RWPE2 (cell line): ENCODE data around the gene IKZF3.

Experiments used
- ATAC-seq: fragments of 200-7000 bp; cut with Tn5 transposase; 3 replicates; pipeline ENCODE4 v1.9.1; 2021; ENCODE audit warnings: low read depth
- DNase-seq: peaks from one replicate; pipeline ENCODE4 v3.0.0-alpha.2; 2020; ENCODE audit warnings: low spot score
- H3K27ac ChIP-seq: fragments of 450-650 bp; 2 replicates; pipeline ENCODE4 v1.5.1; 2017; ENCODE audit warnings: mild to moderate bottlenecking; ENCODE audit not compliant: poor library complexity, severe bottlenecking
- H3K27me3 ChIP-seq: fragments of 250-450 bp; sonication (Bioruptor Pico); 2 replicates; pipeline ENCODE4 v1.5.1; 2021; ENCODE audit warnings: mild to moderate bottlenecking, moderate library complexity; ENCODE audit not compliant: insufficient read depth, poor library complexity, severe bottlenecking
- H3K36me3 ChIP-seq: fragments of 250-450 bp; sonication (Bioruptor Pico); 2 replicates; pipeline ENCODE4 v1.5.1; 2020; ENCODE audit warnings: low read depth, mild to moderate bottlenecking, moderate library complexity
- H3K4me1 ChIP-seq: fragments of 250-450 bp; sonication (Bioruptor Pico); 2 replicates; pipeline ENCODE4 v1.5.1; 2021; ENCODE audit warnings: mild to moderate bottlenecking, moderate library complexity; ENCODE audit not compliant: insufficient read depth, poor library complexity, severe bottlenecking
- H3K4me3 ChIP-seq: fragments of 250-450 bp; sonication (Bioruptor Pico); 2 replicates; pipeline ENCODE4 v1.5.1; 2021; ENCODE audit warnings: mild to moderate bottlenecking, moderate library complexity; ENCODE audit not compliant: severe bottlenecking
- H3K9me3 ChIP-seq: fragments of 250-450 bp; sonication (Bioruptor Pico); 2 replicates; pipeline ENCODE4 v1.5.1; 2021; ENCODE audit warnings: mild to moderate bottlenecking, moderate library complexity; ENCODE audit not compliant: severe bottlenecking
- CTCF ChIP-seq: fragments of 450-650 bp; IDR thresholded peaks from one replicate; pipeline ENCODE4 v1.5.1; 2017; ENCODE audit warnings: mild to moderate bottlenecking, moderate library complexity; ENCODE audit not compliant: poor library complexity, severe bottlenecking

Gene IKZF3

GRCh38 chr17:39753514-39754160 lies 110.5 kb downstream of the IKZF3 start:
- no peaks in the 10 kb centered on the region for H3K9me3 ChIP-seq
- peak overlapping the region; percentile 44 for H3K27ac ChIP-seq
- TF ChIP-seq CTCF, result no peak
- no peaks in the 10 kb centered on the region for H3K27me3 ChIP-seq
- DNase-seq, result no peak
- H3K4me1 ChIP-seq, result peaks cover 19% of the 10 kb centered on the region
- peak overlapping the region; percentile 43 for H3K4me3 ChIP-seq
- no peaks in the 10 kb centered on the region for H3K36me3 ChIP-seq
- peak; percentile 15; the same call in 2 of the 3 replicates for ATAC-seq

DNA sequence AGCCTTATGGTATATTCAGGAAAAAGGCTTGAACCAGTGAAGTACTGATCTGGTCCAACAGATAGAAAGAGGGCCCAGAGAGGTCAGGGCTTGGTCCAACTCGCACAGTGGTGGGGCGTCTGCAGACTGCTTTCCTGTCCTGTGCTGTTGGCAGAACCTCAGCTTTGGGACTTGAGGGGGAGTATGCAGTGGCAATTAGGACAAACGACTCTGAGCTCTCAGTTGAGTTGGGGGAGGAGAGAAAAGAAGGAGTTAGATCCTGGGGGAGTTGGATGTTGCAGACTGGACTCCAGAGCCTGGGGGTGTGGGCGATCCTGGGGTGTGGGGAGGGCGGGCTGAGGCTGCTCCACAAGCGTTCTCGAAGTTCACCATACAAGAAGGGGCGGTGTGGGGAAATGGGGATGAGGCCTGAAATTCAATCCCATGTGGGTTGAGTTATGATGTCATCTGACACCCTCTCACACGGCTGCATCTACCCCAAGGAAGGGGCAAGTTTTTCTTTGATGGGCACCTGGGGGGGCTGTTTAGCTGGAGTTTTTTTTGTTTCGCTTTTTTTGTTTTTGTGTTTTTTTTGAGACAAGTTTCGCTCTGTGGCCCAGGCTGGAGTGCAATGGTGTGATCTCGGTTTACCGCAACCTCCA lies 111.8 kb downstream of the IKZF3 start:
- H3K27ac ChIP-seq, result no peak overlapping the region
- peaks cover 19% of the 10 kb centered on the region for H3K4me1 ChIP-seq
- no peak for ATAC-seq

GRCh38 chr17:39751637-39752036 lies 112.5 kb downstream of the IKZF3 start:
- ATAC-seq (no peak), DNase-seq (peak; percentile 52)
- Histone ChIP-seq H3K4me1 (peaks cover 19% of the 10 kb centered on the region), H3K27me3 (no peaks in the 10 kb centered on the region), H3K9me3 (no peaks in the 10 kb centered on the region), H3K27ac (no peak overlapping the region), H3K4me3 (no peak overlapping the region), H3K36me3 (no peaks in the 10 kb centered on the region)
- no peak for TF ChIP-seq CTCF

More for the DNA sequence above, 111.8 kb downstream of the IKZF3 start:
- TF ChIP-seq CTCF, result no peak
- no peaks in the 10 kb centered on the region for H3K36me3 ChIP-seq
- no peak overlapping the region for H3K4me3 ChIP-seq
- peak; percentile 40 for DNase-seq
- no peaks in the 10 kb centered on the region for H3K9me3 ChIP-seq
- H3K27me3 ChIP-seq, result no peaks in the 10 kb centered on the region

DNA sequence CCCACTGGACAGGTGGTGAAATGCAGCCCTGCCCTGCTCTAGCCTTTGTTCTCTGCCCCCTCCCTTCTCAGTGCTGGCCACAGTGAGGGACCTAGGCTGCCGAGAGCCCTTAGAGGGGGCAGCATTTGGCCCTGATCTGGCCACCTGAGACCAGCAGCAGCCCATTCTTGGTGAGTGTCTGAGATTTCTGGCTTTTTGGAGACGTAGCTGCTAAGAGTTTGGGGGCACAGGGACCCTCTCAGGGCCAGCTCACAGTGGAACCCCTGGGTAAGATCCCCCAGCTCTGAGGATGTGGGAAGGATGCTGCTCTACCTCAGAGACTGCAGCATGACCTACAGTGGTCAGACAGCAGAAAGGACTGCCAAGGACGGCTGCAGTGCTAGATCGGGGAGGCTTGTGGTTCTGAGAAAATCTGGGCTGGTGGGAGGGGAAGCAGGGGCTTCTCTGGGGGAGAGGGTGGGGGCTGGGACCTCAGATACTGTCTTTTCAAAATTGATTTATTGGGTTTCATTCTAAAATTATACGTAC lies 113.0 kb downstream of the IKZF3 start:
- no peaks in the 10 kb centered on the region for H3K27me3 ChIP-seq
- no peak for TF ChIP-seq CTCF
- H3K4me1 ChIP-seq, result peaks cover 19% of the 10 kb centered on the region
- H3K27ac ChIP-seq, result peak overlapping the region; percentile 53
- no peaks in the 10 kb centered on the region for H3K36me3 ChIP-seq
- DNase-seq, result peak; percentile 30
- no peak overlapping the region for H3K4me3 ChIP-seq
- H3K9me3 ChIP-seq, result no peaks in the 10 kb centered on the region
- no peak for ATAC-seq
